Measurements from ENCODE around the gene FGF5. TPM values are rescaled to one million over a fixed set of nuclear protein-coding genes. Genes with fewer than 3 reads are reported as not detected.
A peak's percentile ranks its signal among the peaks of the same experiment; 100 is the strongest.

The FGF5 gene
- total and polyA plus RNA-seq, 4 donors, result 0.11 to 1.5 (median 0.36) TPM

- H3K27me3 ChIP-seq (ENCODE audit: control insufficient read depth, insufficient read depth, low read length), result peaks cover 78% of the 10 kb centered on the region
- no peaks in the 10 kb centered on the region for H3K9me3 ChIP-seq (ENCODE audit: control insufficient read depth, insufficient read depth, low read length)
- no peak overlapping the region for H3K27ac ChIP-seq (ENCODE audit: low read depth, low read length)
- H3K4me1 ChIP-seq (ENCODE audit: control insufficient read depth, insufficient read depth, low read length), result peaks cover 39% of the 10 kb centered on the region
- no peak for DNase-seq (ENCODE audit: low read depth in 4 of 6, low spot score in 6 of 6)
- no peak overlapping the region for H3K4me3 ChIP-seq (ENCODE audit: low read depth, low read length)
- H3K36me3 ChIP-seq (ENCODE audit: control insufficient read depth, insufficient read depth, low read length), result no peaks in the 10 kb centered on the region
- WGBS (ENCODE audit: insufficient coverage), result 43% methylated on average over 1 of the region's 1 CpG
These were observed 1.6 kb upstream of the FGF5 start for GRCh38 chr4:80264825-80265224.

DNA sequence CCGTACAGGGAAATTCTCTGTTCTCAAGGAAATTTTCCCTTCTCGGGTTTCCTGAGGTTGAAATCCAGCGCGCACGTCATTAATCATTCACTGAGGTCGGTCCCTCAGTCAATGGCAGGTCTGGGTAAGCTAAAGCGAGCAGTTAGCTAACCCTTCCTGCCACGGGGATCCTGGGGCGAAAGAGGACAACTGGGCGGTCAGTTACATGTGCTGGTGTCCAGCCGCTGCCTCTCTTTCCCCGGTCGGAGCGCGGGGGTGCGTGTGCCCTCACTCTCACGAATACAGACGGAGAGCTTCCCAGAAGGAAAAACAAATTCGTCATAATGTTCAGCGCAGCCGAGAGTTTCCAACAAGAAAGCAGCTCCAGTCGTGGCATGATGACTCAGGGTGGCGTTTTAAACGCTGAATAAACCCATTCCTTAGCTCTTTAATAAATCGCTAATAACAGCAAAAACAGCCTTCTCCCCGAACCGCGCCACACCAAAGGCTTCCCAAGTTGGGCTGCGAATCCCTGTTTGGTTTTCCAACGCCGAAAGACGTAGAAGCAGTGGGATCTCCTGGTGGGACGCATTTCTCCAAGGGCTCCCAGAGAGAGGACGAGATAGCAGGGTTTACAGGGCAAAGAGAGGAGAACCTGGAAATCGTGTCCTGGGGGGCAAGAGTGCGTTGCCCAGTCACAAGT lies 752 bp upstream of the FGF5 start:
- Histone ChIP-seq H3K4me1 (ENCODE audit: control insufficient read depth, insufficient read depth, low read length) (peaks cover 39% of the 10 kb centered on the region), H3K36me3 (ENCODE audit: control insufficient read depth, insufficient read depth, low read length) (no peaks in the 10 kb centered on the region), H3K9me3 (ENCODE audit: control insufficient read depth, insufficient read depth, low read length) (no peaks in the 10 kb centered on the region), H3K27ac (ENCODE audit: low read depth, low read length) (no peak overlapping the region), H3K4me3 (ENCODE audit: low read depth, low read length) (peak overlapping the region; percentile 50), H3K27me3 (ENCODE audit: control insufficient read depth, insufficient read depth, low read length) (peaks cover 83% of the 10 kb centered on the region)
- 1% methylated on average over 34 of the region's 36 CpGs for WGBS (ENCODE audit: insufficient coverage)
- DNase-seq (ENCODE audit: low read depth in 4 of 6, low spot score in 6 of 6), result peak in 3 of 6 donors; percentile 22 to 62 (median 53)

DNA sequence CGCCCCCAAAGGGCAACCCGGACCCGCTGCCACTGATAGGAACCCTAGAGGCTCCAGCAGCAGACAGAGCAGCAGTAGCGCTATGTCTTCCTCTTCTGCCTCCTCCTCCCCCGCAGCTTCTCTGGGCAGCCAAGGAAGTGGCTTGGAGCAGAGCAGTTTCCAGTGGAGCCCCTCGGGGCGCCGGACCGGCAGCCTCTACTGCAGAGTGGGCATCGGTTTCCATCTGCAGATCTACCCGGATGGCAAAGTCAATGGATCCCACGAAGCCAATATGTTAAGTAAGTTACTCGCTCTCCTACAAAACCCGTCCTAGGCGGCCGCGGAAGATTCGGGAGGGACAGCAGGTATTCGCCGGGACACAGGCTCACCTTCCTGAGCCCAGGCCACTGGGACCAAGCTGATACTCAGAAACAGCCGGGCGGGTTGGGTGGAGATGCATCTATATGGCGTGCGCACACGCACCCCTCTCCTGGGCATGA lies 477 bp downstream of the FGF5 start:
- peak in 2 of 6 donors; percentile 71 to 73 for DNase-seq (ENCODE audit: low read depth in 4 of 6, low spot score in 6 of 6)
- WGBS (ENCODE audit: insufficient coverage), result 1% methylated on average over 25 of the region's 25 CpGs
- Histone ChIP-seq H3K4me1 (ENCODE audit: control insufficient read depth, insufficient read depth, low read length) (peaks cover 39% of the 10 kb centered on the region), H3K9me3 (ENCODE audit: control insufficient read depth, insufficient read depth, low read length) (no peaks in the 10 kb centered on the region), H3K36me3 (ENCODE audit: control insufficient read depth, insufficient read depth, low read length) (no peaks in the 10 kb centered on the region), H3K27ac (ENCODE audit: low read depth, low read length) (no peak overlapping the region), H3K27me3 (ENCODE audit: control insufficient read depth, insufficient read depth, low read length) (peaks cover 77% of the 10 kb centered on the region), H3K4me3 (ENCODE audit: low read depth, low read length) (peak overlapping the region; percentile 50)

DNA sequence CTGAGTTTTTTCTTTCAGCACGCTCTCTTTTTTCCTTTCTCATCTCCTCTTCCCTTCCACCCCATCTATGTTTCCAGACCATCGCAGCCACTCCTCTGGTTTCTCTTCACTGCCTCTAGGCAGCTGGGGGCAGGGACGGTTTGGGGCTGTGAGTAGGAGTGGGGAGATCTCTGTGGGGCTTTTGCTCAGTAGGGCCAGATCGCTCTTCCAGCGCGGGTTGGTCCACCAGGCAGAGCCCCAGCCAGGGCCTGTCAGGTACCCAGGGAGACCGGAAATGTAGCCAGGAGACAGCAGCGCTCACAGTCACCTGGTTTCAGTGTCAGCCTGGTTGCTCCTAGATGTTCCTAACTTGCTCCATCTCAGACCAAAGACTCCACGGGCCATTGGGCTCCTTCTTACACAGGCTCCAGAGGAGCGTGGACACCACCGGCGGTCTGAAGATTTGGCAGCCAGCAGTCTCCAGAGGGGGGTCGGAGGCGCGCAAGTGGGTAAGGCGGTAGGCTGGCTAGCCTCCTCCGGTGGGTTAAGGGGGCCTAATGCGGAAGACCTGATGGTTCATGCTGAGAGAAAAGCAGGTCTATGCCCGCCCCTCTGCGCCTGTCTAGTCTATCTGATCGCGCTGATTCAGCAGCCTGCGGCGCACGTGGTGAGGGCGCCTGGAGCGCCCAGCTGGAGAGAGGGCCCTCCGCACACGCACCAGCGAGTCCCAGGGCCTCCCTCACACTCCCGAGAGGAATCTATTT lies 1.8 kb downstream of the FGF5 start:
- Histone ChIP-seq H3K4me1 (ENCODE audit: control insufficient read depth, insufficient read depth, low read length) (peaks cover 39% of the 10 kb centered on the region), H3K27ac (ENCODE audit: low read depth, low read length) (no peak overlapping the region), H3K27me3 (ENCODE audit: control insufficient read depth, insufficient read depth, low read length) (peaks cover 67% of the 10 kb centered on the region), H3K9me3 (ENCODE audit: control insufficient read depth, insufficient read depth, low read length) (no peaks in the 10 kb centered on the region), H3K4me3 (ENCODE audit: low read depth, low read length) (no peak overlapping the region), H3K36me3 (ENCODE audit: control insufficient read depth, insufficient read depth, low read length) (no peaks in the 10 kb centered on the region)
- WGBS (ENCODE audit: insufficient coverage), result 3% methylated on average over 22 of the region's 31 CpGs
- DNase-seq (ENCODE audit: low read depth in 4 of 6, low spot score in 6 of 6), result no peak

DNA sequence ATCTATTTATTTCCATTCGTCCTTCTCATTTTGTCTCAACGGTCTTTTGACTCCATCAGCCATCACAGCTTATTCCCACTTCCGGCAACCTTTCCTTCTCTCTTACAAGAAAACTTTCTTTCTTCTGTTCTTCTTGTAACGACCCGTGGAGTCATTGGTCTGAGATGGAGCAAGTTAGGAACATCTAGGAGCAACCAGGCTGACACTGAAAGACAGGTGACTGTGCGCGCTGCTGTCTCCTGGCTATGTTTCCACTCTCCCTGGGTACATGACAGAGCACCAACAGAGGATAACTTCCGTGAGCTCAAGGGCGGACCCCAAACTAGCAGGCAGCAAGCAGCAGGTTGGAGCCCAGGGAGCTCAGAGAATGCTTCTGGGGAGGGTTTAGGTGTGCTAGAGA lies 2.5 kb downstream of the FGF5 start:
- H3K9me3 ChIP-seq (ENCODE audit: control insufficient read depth, insufficient read depth, low read length), result no peaks in the 10 kb centered on the region
- peaks cover 62% of the 10 kb centered on the region for H3K27me3 ChIP-seq (ENCODE audit: control insufficient read depth, insufficient read depth, low read length)
- H3K4me1 ChIP-seq (ENCODE audit: control insufficient read depth, insufficient read depth, low read length), result peaks cover 32% of the 10 kb centered on the region
- H3K4me3 ChIP-seq (ENCODE audit: low read depth, low read length), result no peak overlapping the region
- no peaks in the 10 kb centered on the region for H3K36me3 ChIP-seq (ENCODE audit: control insufficient read depth, insufficient read depth, low read length)
- DNase-seq (ENCODE audit: low read depth in 4 of 6, low spot score in 6 of 6), result no peak
- 37% methylated on average over 5 of the region's 9 CpGs for WGBS (ENCODE audit: insufficient coverage)
- no peak overlapping the region for H3K27ac ChIP-seq (ENCODE audit: low read depth, low read length)

DNA sequence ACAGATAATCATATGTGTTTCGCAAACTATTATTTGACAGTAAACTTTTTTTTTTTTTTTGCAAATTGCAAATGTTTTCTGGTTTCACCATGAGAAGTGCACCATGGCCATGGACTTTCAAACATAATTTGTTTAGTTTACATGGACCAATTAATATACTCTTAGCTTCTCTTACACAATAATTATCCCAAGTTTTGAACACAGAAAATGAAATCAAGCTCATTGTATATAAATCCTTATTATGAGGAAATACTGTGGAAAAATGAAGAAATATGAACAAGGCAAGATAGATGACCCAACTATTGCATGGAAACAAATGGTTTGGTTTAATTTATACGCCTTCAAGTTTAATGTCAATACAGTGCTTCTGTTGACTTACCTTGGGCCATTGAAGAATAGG lies 3.9 kb downstream of the FGF5 start:
- Histone ChIP-seq H3K9me3 (ENCODE audit: control insufficient read depth, insufficient read depth, low read length) (no peaks in the 10 kb centered on the region), H3K27ac (ENCODE audit: low read depth, low read length) (no peak overlapping the region), H3K4me1 (ENCODE audit: control insufficient read depth, insufficient read depth, low read length) (peaks cover 26% of the 10 kb centered on the region), H3K4me3 (ENCODE audit: low read depth, low read length) (no peak overlapping the region), H3K36me3 (ENCODE audit: control insufficient read depth, insufficient read depth, low read length) (no peaks in the 10 kb centered on the region), H3K27me3 (ENCODE audit: control insufficient read depth, insufficient read depth, low read length) (peaks cover 48% of the 10 kb centered on the region)
- no peak for DNase-seq (ENCODE audit: low read depth in 4 of 6, low spot score in 6 of 6)
- no CpG with 5 or more reads among the region's 2 CpGs for WGBS (ENCODE audit: insufficient coverage)

- peaks cover 21% of the 10 kb centered on the region for H3K4me1 ChIP-seq (ENCODE audit: control insufficient read depth, insufficient read depth, low read length)
- peaks cover 43% of the 10 kb centered on the region for H3K27me3 ChIP-seq (ENCODE audit: control insufficient read depth, insufficient read depth, low read length)
- DNase-seq (ENCODE audit: low read depth in 4 of 6, low spot score in 6 of 6), result no peak
- no peak overlapping the region for H3K27ac ChIP-seq (ENCODE audit: low read depth, low read length)
- no peaks in the 10 kb centered on the region for H3K9me3 ChIP-seq (ENCODE audit: control insufficient read depth, insufficient read depth, low read length)
- H3K36me3 ChIP-seq (ENCODE audit: control insufficient read depth, insufficient read depth, low read length), result no peaks in the 10 kb centered on the region
- H3K4me3 ChIP-seq (ENCODE audit: low read depth, low read length), result no peak overlapping the region
- no CpG with 5 or more reads among the region's 1 CpG for WGBS (ENCODE audit: insufficient coverage)
These were observed 4.4 kb downstream of the FGF5 start for GRCh38 chr4:80270868-80271267.

DNA sequence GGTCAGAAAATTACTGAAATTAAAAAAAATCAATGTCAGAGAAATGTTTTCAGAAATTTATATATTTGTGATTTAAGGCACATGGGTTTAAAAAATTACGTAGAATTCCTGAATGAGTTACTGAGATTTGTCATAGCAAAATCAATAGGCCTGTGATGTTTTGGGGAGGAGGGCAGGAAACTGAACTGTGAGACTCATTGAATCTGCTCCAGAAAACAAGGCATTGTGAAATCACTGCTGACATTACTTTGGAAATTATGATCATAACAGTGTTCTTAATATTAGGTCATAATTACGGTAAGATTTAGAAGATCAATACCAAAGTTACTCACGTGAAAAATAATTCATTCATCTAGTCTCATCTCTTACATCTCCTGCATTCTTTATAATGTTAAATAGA lies 5.3 kb downstream of the FGF5 start:
- Histone ChIP-seq H3K9me3 (ENCODE audit: control insufficient read depth, insufficient read depth, low read length) (no peaks in the 10 kb centered on the region), H3K27ac (ENCODE audit: low read depth, low read length) (no peak overlapping the region), H3K4me3 (ENCODE audit: low read depth, low read length) (no peak overlapping the region), H3K4me1 (ENCODE audit: control insufficient read depth, insufficient read depth, low read length) (peaks cover 12% of the 10 kb centered on the region), H3K36me3 (ENCODE audit: control insufficient read depth, insufficient read depth, low read length) (no peaks in the 10 kb centered on the region), H3K27me3 (ENCODE audit: control insufficient read depth, insufficient read depth, low read length) (peaks cover 35% of the 10 kb centered on the region)
- 100% methylated on average over 1 of the region's 3 CpGs for WGBS (ENCODE audit: insufficient coverage)
- DNase-seq (ENCODE audit: low read depth in 4 of 6, low spot score in 6 of 6), result no peak

- Histone ChIP-seq H3K4me3 (ENCODE audit: low read depth, low read length) (no peak overlapping the region), H3K36me3 (ENCODE audit: control insufficient read depth, insufficient read depth, low read length) (no peaks in the 10 kb centered on the region), H3K9me3 (ENCODE audit: control insufficient read depth, insufficient read depth, low read length) (no peaks in the 10 kb centered on the region), H3K27ac (ENCODE audit: low read depth, low read length) (no peak overlapping the region), H3K4me1 (ENCODE audit: control insufficient read depth, insufficient read depth, low read length) (no peaks in the 10 kb centered on the region), H3K27me3 (ENCODE audit: control insufficient read depth, insufficient read depth, low read length) (peaks cover 2% of the 10 kb centered on the region)
- DNase-seq (ENCODE audit: low read depth in 4 of 6, low spot score in 6 of 6), result no peak
These were observed 10.5 kb downstream of the FGF5 start for GRCh38 chr4:80276931-80277330.

DNA sequence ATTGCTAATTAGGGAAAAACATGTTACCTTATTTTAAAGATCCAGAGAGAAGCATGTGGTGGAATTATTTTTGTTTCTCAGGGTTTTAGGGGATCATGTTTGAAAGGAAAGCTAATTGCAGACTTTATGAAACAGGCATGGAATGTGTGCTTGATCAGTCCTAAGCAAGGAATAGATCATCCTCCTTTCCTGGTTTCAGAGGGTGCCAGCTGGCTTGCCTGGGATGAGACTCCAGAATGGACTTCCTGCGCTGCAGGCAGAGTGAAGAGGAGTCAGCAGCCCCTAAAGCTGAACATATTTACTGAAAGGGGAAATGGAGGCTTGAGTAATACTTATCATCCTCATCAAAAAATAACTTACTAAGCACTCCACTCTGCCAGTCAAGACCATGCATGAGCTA lies 13.3 kb downstream of the FGF5 start:
- H3K9me3 ChIP-seq (ENCODE audit: control insufficient read depth, insufficient read depth, low read length), result no peaks in the 10 kb centered on the region
- DNase-seq (ENCODE audit: low read depth in 4 of 6, low spot score in 6 of 6), result no peak
- H3K36me3 ChIP-seq (ENCODE audit: control insufficient read depth, insufficient read depth, low read length), result no peaks in the 10 kb centered on the region
- no peak overlapping the region for H3K4me3 ChIP-seq (ENCODE audit: low read depth, low read length)
- H3K27ac ChIP-seq (ENCODE audit: low read depth, low read length), result no peak overlapping the region
- no peaks in the 10 kb centered on the region for H3K27me3 ChIP-seq (ENCODE audit: control insufficient read depth, insufficient read depth, low read length)
- no peaks in the 10 kb centered on the region for H3K4me1 ChIP-seq (ENCODE audit: control insufficient read depth, insufficient read depth, low read length)
- no CpG with 5 or more reads among the region's 1 CpG for WGBS (ENCODE audit: insufficient coverage)
